Measurements from ENCODE around the gene AHSP.
"Not testable (repeated sequence)": the region's sequence is repeated elsewhere in the genome, so short reads cannot be mapped to it uniquely, and the experiment has no call there.

AHSP gene

DNA sequence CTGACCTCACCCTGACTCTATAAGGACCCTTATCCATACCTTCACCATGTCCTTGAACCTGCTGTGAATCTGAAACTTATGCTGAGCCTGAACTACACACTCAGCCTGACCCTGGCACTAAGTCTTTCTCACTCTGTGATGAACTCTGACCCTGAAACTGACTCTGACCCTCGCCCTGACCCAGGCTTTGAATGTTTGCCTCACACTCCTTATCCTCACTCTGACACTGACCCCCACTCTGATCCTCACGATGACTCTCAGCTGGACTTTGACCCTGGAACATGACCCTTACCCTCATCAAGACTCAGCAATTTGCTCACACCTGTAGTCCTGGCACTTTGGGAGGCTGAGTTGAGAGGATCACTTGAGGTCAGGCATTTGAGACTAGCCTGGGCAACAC is 4.4 kb downstream of the AHSP start:
- FAIRE-seq: no peak

DNA sequence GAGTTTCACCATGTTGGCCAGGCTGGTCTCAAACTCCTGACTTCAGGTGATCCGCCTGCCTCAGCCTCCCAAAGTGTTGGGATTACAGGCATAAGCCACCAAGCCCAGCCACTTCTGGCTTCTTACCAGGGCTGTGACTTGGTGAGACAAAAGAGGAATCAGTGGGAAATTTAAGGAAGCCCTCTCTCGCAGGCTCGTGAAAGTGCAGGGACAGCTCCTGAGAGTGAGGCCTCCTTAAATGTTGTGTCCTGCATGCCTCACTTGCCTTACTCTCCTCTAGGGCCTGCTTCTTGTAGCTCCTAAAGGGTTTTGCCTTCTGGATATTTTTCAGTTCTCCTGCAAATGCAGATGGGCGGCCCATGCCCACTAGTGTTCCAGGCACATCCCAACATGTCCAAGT is 5.2 kb downstream of the AHSP start:
- FAIRE-seq: no peak

DNA sequence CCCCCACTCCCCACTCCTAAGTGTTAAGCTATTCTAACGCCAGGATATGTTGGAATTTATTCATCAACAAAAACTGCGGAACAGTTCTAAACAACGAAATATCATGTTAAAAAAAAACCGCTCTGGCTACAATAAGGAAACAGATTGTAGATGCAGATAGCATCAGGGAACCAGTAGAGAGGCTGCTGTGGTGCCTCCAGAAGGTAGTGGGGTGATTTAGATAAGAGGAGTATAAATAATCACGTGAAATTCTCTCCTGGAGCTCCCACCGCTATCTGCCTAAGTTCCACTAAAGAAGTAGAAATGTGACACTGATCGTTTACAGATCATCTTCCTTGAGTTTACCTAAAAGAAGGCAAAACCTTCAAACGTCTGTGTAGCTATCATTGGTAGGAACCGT is 8.0 kb downstream of the AHSP start:
- FAIRE-seq: no peak

DNA sequence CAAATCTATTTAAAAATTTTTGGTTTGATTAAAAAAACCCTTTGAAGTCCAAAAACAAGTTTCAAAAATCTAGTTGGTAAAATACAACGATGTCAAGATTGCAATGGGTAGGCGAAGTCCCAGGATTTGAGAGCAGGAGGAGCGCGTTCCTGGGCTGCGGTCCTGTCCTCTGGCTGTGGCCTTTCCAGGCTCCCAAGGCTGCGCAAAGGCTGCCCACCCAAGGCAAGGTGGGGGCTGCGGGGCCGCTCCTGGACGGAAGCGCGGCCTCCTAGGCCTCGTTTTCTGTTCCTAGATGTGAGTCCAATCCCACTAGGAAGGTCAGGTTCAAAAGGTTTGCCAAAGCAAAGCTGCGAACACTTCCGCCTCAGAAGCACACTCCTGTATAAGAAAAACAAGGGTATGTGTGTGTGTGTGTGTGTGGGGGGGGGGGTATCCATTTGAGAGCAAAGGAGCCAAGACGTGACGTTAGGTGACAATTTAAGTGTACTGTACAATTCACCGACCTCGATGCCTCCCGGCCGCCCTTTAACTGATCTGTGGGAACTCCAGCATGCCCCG is 9.2 kb downstream of the AHSP start:
- FAIRE-seq: no peak

DNA sequence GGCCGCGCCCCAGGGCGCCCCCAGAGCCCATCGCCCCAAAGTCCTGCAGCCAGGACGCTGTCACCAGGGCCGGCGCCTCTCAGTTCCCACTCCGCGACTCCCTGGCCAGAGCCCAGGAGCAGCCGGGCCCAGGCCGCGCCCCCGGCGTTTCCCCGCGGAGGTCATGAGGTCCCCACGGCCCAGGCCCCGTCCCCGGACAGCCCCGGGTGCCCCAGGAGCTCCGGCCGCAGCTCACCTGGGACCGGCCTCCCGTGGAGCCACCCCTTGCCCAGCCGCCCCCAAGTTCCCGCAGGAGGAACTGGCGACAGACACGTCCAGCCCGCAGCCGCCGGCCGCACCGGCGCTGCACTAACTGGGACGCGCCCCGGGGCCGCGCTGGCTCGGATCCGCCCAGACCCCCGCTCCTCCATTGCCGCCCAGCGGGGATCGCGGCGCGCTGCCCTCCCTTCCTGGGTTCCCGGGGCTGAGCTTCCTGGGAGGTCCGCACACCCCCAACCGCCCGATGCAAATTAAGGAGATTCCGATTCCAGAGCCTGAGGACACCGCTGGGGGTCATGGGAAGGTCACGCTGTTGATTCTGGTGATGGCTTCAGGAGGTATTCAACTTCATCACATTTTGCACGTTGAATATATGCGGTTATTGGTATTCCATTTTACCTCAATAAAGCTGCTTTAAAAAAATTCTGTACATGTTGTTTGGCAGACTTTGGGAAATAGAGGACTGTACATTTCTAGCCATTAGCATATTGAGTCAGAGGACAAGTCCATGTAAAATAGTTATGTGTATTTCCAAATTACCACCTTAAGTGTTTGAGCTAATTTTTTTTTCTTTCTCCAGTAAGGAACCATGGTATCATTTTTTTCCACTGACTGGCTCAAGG is 9.9 kb downstream of the AHSP start:
- no peak for FAIRE-seq

DNA sequence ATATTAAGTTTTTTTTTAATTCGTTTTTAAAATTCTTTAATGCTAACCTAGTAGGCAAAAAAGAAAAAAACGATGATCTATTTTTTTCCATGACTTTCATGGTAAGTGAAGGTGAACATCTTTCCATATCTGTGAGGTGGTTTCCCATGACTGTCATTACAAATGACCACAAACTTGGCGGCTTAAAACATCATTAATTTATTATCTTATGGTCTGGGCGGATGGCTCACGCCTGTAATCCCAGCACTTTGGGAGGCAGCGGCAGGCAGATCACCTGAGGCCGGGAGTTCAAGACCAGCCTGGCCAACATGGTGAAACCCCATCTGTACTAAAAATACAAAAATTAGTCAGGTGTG is 10.5 kb downstream of the AHSP start:
- not testable (repeated sequence) for FAIRE-seq

DNA sequence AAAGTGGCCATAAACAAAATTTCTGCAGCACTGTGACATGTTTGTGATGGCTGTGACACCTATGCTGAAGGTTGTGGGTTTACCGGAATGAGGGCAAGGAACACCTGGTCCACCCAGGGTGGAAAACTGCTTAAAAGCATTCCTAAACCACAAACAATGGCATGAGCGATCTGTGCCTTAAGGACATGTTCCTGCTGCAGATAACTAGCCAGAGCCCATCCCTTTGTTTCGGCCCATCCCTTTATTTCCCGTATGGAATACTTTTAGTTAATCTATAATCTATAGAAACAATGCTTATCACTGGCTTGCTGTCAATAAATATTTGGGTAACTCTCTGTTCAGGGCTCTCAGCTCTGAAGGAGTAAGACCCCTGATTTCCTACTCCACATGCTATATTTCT is 12.1 kb downstream of the AHSP start:
- not testable (repeated sequence) for FAIRE-seq

DNA sequence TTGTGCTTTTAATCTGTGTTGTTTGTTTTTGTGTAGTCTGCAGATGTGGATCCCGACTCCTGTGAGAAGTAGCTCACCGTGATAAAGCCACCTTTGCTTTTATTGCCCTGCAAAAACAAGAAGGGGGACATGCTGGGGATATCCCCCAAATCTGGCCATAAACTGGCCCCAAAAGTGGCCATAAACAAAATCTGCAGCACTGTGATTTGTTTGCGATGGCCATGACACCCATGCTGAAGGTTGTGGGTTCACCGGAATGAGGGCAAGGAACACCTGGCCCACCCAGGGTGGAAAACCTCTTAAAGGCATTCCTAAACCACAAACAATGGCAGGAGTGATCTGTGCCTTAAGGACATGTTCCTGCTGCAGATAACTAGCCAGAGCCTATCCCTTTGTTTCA is 15.1 kb downstream of the AHSP start:
- no peak for FAIRE-seq

DNA sequence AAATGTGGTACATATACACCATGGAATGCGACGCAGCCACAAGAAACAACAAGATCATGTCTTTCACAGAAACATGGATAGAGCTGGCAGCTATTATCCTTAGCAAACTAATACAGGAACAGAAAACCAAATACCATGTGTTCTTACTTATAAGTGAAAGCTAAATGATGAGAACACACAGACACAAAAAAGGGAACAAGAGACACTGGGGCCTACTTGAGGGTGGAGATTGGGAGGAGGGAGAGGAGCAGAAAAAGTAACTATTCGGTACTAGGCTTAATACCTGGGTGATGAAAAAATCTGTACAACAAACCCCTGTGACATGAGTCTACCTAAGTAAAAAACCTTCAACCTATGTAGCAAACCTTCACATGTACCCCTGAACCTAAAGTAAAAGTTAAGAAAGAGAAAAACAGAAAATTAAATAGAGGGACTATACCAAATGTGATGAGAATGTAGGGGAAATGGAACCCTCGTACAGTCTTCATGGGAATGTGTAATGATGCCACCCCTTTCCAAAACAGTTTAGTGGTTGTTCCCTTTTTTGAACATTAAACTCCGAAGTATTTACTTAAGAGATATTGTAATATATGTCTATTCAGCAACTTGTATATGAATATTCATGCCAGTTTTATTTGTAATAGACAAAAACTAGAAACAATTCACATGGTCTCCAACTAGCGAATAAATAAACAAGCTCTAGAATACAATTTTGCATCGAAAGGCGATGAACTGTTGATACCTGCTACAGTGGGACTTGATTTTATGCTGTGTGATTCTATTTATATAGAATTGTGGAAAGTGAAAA is 33.9 kb downstream of the AHSP start:
- FAIRE-seq: no peak

DNA sequence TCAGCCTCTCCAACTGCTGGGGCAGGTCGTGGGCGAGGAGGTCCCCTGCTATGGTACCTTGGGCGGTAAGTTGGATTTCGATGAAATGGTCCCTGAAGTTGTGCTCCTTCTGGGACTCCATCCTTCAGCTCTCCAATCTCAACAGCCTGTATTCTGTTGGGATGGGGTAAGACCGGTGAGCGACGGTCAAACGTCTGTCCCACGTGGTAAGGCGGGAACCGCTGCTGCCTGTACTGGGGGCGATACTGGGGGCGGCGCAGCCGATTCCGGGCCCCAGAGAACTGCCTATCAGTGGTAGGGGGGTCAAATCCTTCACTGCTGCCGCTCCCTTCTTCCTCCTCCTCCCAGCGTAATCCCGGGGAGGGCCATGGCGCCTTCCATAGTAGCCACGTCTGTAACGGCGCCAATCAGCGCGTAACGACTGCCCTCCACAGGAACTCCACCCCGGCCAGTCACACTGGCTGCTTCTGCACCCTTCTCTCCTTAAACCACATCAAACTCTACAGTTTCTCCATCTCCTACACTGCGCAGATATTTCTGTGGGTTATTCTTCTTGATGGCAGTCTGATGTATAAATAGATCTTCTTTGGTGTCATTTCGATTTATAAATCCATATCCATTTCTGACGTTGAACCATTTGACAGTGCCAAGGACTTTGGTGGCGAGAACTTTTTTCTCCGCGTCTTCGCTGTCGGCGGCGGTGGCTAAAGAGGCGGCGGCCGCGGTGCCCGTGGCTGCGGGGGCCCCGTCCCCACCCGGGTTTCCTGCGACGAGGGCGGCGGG is 41.1 kb downstream of the AHSP start:
- FAIRE-seq: no peak

DNA sequence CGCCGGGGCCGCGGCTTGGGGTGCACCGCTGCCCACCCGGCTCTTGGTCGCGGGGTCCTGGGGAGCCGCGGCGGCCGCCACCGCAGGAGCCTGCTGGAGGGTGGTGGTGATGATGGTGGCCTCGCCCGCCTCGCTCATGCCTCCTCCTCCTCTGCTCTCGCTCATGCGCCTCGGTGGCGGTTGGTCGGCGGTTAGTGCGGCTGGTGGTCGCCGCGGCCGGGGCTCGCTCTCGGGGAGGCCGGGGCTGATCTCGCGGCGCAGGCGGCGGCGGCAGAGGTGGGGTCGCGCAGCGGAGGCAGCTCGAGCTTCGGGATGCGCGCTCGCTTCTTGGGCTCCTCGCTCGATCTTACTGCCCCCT is 41.6 kb downstream of the AHSP start:
- no peak for FAIRE-seq

DNA sequence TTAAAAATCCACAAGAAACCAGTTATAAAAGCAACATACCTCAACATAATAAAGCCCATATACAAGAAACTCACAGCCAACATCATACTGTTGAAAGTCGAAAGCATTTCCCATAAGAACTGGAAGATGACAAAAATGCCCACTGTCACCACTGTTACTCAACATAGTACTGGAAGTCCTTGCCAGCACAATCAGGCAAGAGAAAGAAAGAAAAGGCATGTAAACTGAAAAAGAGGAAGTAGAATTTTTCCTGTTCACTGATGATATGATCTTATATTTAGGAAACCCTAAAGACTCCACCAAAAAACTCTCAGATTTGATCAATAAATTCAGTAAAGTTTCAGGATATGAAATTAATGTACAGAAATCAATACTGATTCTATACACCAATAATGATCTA is 45.1 kb downstream of the AHSP start:
- FAIRE-seq: no peak

DNA sequence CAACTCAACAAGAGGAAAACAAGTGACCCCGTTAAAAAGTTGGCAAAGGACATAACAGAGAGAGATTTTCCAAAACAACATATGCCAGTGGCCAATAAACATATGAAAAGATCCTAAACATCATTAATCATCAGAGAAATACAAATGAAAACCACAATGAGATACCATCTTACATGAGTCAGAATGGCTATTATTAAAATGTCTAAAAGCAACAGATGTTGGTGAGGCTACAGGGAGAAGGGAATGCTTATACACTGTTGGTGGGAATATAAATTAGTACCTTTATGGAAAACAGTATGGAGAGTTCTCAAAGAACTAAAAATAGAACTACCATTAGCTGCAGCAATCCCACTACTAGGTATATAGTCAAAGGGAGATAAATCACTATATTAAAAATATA is 46.5 kb downstream of the AHSP start:
- not testable (repeated sequence) for FAIRE-seq

DNA sequence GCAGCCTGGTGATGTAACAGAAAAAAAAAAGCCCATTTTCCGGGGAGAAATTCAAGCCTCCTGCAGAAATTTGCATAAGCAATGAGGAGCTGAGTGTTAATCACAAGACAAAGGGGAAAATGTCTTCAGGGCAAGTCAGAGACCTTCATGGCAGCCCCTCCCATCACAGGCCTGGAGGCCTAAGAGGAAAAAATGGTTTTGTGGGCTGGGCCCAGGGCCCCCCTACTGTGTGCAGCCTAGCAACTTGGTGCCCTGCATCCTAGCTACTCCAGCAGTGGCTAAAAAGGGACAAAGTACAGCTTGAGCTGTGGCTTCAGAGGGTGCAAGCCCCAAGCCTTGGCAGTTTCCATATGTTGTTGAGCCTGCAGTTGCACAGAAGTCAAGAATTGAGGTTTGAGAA is 49.7 kb downstream of the AHSP start:
- no peak for FAIRE-seq

Data from colon (tissue), 2 donors.